Measurements from ENCODE around the gene POGLUT3.

DNA sequence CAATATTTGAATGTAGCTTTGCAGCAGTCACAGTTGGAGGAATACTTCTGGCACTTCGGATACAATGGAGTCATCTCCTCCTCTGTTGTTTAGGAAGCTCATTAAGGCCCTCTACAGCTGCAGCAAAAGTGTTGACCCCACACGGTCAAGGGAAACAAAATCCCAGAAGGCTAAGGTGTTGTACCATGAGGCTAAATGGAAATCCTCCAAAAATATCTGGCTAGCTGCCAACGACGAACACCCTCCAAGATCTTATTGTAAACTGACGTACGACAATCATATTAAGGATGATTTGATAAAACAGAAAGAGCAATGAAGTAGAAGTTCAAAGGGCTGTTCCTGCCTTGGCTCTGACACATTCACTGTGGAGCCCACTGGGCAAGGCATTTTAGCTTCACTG, 4.0 kb downstream of the POGLUT3 start:
- TF ChIP-seq CTCF (IDR thresholded peaks at IDR 0.05) (no peak), POLR2A (IDR thresholded peaks at IDR 0.05) (no peak)

Data from uterus (tissue), 2 donors.